Dendritic cell treated with granulocyte-macrophage colony-stimulating factor and Interleukin-4, amounts not matched to agents 40 ng/mL and 50 ng/mL, for 4 days (primary cell): ENCODE data around the gene TAGLN.
"Not testable (repeated sequence)": the region's sequence is repeated elsewhere in the genome, so short reads cannot be mapped to it uniquely, and the experiment has no call there.

ENCODE experiments used
- H3K27ac Mint-ChIP-seq: one replicate; pipeline ENCODE4 v1.8.0; 2022; ENCODE audit warnings: mild to moderate bottlenecking, mixed read lengths
- H3K27me3 Mint-ChIP-seq: one replicate; pipeline ENCODE4 v1.8.0; 2022; ENCODE audit warnings: mild to moderate bottlenecking, mixed read lengths
- H3K36me3 Mint-ChIP-seq: one replicate; pipeline ENCODE4 v1.8.0; 2022; ENCODE audit warnings: low read depth, mixed read lengths
- H3K4me1 Mint-ChIP-seq: one replicate; pipeline ENCODE4 v1.8.0; 2022; ENCODE audit warnings: low read depth, mixed read lengths
- H3K4me3 Mint-ChIP-seq: one replicate; pipeline ENCODE4 v1.8.0; 2022; ENCODE audit warnings: mild to moderate bottlenecking, moderate library complexity, mixed read lengths
- H3K9me3 Mint-ChIP-seq: one replicate; pipeline ENCODE4 v1.8.0; 2022; ENCODE audit warnings: mixed read lengths
- intact Hi-C: fragments of 100-400 bp; cut with micrococcal nuclease; formaldehyde crosslinking; loops from one replicate; pipeline ENCODE4 v1.15.0; 2022

The TAGLN gene

DNA sequence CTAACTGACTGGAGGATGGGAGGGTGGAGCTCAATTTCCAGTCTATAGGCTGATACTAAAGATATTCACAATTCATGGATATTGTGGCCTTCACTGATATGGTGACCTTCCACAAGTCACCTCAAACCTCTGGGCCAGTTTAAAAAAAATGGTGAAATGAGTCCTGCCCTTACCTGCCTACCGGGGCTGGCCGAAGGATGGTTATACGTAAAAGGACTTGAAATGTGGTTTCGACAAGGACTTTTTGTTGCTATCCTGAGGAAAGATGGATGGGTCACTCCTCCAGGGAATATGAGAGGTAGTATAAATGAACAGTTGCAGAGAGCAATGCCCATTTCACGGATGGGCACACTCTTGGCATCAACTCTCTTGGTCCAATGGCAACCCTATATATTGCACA lies 8.3 kb downstream of the TAGLN start:
- not testable (repeated sequence) for H3K4me1 Mint-ChIP-seq, H3K9me3 Mint-ChIP-seq, H3K27me3 Mint-ChIP-seq, H3K4me3 Mint-ChIP-seq, H3K27ac Mint-ChIP-seq
- intact Hi-C loops = loop anchor here (5.0 kb wide), 1 partner anchor 75 kb away; no protein-coding TSS in a partner anchor
- H3K36me3 Mint-ChIP-seq = peaks cover 80% of the 10 kb centered on the region

DNA sequence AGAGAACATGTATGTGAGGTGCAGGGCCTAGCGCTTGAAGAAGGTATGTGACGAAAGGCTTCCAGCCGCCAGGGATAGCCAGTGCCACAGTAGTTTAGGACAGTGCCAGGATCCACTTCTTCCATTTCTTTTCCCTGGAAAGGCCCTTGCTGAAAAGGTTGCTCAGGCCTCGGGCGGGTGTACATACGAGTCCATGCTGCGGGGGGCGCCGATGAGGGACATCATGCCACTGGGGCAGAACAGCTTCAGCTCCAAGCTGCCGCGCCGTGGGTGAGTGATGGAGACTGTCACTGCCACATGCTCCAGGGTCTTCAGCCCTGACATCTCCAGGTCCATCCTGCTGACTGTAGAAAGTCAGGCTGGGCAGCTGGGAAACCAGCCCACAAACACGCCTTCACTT lies 9.5 kb downstream of the TAGLN start:
- H3K36me3 Mint-ChIP-seq = peaks cover 80% of the 10 kb centered on the region
- not testable (repeated sequence) for H3K4me1 Mint-ChIP-seq, H3K9me3 Mint-ChIP-seq, H3K27me3 Mint-ChIP-seq, H3K27ac Mint-ChIP-seq, H3K4me3 Mint-ChIP-seq
- intact Hi-C loops = loop anchor here (5.0 kb wide), 1 partner anchor 76 kb away; no protein-coding TSS in a partner anchor

DNA sequence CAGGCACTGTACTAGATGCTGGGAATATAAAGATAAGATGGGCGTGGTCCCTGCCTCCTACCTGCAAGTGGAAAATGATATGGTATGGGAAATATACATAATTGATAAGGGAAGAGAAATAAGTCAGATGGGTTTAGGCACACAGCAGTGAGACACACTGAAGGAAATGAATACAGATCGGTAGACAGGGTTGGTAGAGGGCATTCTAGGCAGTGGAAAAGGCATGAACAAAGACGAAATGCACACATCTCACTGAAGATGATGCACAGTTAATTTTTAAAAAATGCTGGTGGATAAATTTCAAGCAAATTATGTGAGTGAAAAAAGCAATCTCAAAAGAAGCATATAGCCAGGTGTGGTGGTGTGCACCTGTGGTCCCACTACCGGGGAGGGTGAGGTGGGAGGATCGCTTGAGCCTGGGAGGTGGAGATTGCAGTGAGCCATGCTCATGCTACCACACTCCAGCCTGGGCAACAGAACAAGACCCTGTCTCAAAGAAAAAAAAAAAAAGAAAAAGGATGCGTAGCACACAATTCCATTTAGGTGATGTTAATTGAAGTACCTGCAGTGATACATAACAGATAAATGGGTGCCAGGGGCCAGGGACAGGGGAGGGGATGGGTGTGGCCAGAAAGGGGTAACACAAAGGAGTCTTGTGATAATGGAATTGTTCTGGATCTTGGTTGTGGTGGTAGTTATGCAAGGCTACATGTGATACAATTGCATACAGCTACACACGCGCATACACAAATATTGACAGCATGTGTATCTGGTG lies 10.4 kb downstream of the TAGLN start:
- H3K4me1 Mint-ChIP-seq, H3K9me3 Mint-ChIP-seq, H3K27me3 Mint-ChIP-seq, H3K27ac Mint-ChIP-seq, H3K4me3 Mint-ChIP-seq: not testable (repeated sequence)
- peaks cover 80% of the 10 kb centered on the region for H3K36me3 Mint-ChIP-seq
- intact Hi-C loops = loop anchor here (5.0 kb wide), 1 partner anchor 77 kb away; no protein-coding TSS in a partner anchor

DNA sequence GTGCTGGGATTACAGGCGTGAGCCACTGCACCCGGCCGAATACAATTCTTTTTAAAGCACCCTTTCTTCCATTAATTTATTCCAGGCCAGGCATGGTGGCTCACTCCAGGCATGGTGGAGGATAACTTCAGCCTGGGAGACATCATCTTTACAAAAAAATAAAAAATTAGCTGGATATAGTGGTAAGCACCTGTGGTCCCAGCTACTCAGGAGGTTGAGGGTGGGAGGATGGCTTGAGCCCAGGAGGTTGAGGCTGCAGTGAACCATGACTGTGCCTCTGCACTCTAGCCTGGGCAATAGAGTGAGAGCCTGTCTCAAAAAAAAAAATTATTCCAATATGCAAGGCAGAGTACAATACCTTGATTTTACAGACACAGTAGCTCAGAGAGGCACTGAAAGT lies 11.4 kb downstream of the TAGLN start:
- Mint-ChIP-seq H3K9me3 (no peaks in the 10 kb centered on the region), H3K27ac (no peak overlapping the region), H3K4me1 (no peaks in the 10 kb centered on the region), H3K4me3 (no peak overlapping the region), H3K27me3 (no peaks in the 10 kb centered on the region), H3K36me3 (peaks cover 80% of the 10 kb centered on the region)
- intact Hi-C loops = no loop called here

DNA sequence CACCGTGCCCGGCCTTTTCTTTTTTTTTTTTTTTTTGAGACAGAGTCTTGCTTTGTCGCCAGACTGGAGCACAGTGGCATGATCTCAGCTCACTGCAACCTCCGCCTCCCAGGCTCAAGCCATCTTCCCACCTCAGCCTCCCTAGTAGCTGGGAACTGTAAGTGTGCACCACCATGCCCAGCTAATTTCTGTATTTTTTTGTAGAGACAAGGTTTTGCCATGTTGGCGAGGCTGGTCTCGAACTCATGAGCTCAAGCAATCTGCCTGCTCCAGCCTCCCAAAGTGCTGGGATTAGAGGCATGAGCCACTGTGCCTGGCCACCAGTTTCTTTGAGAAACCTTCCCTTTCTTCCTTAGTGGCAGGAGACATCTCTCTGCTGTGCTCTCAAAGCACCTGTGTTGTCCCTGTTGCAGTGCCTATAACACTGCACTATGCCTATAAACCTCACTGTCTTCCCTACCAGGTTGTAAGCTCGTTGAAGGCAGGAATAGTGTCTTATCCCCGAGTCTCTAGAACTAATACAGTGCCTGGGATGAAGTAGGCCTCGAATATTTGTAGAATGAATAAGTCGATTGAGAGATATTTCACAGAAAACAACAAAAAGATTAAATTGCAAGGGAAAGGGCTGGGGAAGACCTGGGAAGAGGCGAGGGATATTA lies 13.7 kb downstream of the TAGLN start:
- H3K27me3 Mint-ChIP-seq = no peaks in the 10 kb centered on the region
- H3K4me3 Mint-ChIP-seq = no peak overlapping the region
- no peak overlapping the region for H3K27ac Mint-ChIP-seq
- no peaks in the 10 kb centered on the region for H3K9me3 Mint-ChIP-seq
- intact Hi-C loops = no loop called here
- H3K36me3 Mint-ChIP-seq = peaks cover 94% of the 10 kb centered on the region
- no peaks in the 10 kb centered on the region for H3K4me1 Mint-ChIP-seq

DNA sequence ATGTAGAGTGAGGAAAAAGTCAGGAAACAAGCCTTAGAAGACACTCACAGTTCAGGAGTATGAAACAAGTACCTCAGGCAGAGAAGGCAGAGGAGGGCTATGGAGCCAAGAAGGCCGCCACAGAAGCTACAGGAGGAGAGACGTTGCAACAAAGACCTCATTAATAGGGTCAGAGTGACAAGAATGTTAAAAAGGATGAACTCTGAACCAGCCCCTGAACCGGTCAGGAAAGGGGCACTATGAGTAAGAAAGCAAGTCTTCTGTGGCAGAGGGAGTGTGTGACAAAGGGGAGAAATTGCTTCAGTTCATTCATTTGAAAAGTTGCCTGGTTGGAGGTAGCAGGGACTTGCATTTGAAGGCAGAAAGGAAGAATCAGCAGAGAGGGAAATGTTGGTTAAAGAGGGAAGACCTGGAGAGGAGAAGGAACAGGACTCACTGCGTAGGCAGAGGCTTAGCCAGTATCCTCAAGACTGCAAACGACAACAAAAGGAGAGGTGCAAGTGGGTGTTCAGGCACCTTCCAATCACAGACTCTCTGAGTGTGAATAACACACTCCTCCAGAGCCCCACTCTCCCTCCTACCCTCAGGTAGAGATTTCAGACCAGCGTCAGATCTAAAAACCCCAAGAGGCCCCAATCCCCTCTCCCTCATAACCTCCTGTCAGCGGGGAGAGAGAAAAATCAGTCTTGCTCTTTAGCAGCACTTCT lies 15.4 kb downstream of the TAGLN start:
- intact Hi-C loops = no loop called here
- Mint-ChIP-seq H3K27me3 (no peaks in the 10 kb centered on the region), H3K4me3 (no peak overlapping the region), H3K9me3 (no peaks in the 10 kb centered on the region), H3K27ac (peak overlapping the region; percentile 2), H3K4me1 (peaks cover 3% of the 10 kb centered on the region), H3K36me3 (peaks cover 100% of the 10 kb centered on the region)

DNA sequence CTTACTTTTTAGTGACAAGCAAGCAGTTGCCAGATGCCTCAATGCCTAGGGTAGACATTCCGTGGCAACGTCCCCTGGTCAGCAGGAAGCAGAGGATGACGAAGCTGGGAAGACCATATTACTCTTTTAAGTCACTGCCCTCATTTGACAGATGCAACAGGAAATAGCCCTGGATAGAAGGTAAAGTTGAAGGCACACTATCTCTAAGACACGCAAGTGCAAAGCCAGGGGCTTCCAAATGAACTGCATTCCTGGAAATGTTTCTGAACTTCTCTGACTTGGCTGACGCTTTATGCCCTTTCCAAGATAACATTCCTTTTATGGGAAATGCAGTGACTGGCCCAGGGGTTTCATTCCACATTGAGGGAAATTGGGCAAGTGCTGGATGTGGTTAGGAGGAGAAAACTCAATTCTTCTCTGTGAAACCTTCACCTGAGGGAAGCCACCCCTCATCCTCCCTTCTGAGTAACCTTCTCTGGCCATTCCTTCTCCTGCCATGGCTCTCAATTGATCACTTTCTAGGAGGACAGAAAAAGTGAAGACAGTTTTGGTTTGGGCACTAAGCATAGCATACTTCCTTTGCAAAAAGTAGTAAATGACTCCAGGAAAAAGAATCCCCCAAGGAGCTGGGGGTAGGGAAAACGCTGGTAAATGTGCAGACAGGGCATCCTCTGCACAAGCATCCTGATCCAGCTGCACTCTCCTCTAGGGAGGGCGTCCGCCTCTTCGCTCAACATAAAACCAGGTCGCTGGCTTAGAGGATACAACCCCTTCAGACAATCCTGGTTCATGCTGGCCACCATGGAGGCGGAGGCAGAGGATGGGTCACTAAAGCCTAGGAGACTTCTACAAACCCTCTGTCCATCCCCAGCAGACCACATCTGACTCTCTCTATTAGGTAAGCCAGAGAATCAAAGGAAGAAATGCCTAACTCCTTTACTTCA lies 18.2 kb downstream of the TAGLN start:
- no peak overlapping the region for H3K27ac Mint-ChIP-seq
- intact Hi-C loops = no loop called here
- H3K4me1 Mint-ChIP-seq = peaks cover 25% of the 10 kb centered on the region
- peaks cover 100% of the 10 kb centered on the region for H3K36me3 Mint-ChIP-seq
- no peak overlapping the region for H3K4me3 Mint-ChIP-seq
- no peaks in the 10 kb centered on the region for H3K9me3 Mint-ChIP-seq
- no peaks in the 10 kb centered on the region for H3K27me3 Mint-ChIP-seq

DNA sequence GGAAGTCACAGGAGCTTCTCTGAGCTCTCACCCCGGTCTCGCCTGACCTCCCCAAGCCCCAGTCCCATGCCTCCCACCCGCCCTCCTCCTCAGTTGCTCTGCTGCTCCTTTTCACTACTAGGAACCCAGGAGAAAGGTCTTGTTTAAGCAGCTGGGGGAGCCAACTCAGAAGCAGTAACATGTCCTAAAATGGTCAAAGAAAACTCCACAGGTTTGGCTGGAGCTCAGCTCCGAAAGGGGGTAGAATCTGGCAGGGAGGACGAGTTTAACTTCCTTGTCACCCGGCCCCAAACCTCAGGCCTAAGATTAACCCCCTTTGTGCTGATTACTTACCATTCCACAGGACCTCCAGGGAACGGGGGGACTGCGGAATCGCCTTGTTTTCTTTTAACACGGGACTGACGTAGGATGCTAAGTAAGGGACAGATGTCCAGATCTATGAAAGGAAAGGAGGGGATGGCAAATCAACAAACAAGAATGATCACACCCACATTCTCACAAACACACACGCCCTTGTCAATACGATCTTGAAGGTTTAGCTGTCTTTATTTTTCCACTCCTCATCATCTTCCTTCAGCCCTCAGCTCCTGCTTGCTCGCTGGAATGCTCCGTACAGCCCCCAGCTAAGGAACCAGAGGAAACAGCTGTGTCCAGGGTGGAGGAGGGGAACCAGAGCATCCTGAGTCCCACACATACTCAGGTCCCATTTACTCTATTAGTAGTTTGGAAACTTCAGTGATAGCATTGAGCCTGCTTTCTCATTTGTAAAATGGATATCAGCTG lies 19.2 kb downstream of the TAGLN start:
- intact Hi-C loops = no loop called here
- Mint-ChIP-seq H3K9me3 (no peaks in the 10 kb centered on the region), H3K36me3 (peaks cover 100% of the 10 kb centered on the region), H3K27me3 (no peaks in the 10 kb centered on the region), H3K27ac (no peak overlapping the region), H3K4me1 (peaks cover 26% of the 10 kb centered on the region), H3K4me3 (no peak overlapping the region)

DNA sequence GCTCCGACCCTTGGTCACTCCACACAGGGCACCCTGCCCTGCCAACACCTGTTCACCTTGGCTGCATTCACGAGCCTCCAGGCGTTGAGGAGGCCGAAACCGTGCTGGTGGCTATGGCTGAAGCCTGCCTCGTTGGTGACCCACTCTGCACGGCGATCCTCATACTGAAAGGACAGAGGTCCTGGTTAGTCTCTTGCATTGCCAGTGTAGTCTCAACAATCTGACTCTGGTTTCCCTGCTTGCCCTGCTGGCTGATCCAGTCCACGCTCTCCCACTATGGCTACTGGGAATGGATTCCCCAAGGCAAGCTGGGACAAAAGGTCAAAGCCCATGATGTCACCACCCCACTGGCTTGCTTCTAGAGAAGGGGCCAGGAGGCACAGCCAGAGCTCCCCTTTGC lies 19.8 kb downstream of the TAGLN start:
- H3K36me3 Mint-ChIP-seq = peaks cover 100% of the 10 kb centered on the region
- no peaks in the 10 kb centered on the region for H3K27me3 Mint-ChIP-seq

DNA sequence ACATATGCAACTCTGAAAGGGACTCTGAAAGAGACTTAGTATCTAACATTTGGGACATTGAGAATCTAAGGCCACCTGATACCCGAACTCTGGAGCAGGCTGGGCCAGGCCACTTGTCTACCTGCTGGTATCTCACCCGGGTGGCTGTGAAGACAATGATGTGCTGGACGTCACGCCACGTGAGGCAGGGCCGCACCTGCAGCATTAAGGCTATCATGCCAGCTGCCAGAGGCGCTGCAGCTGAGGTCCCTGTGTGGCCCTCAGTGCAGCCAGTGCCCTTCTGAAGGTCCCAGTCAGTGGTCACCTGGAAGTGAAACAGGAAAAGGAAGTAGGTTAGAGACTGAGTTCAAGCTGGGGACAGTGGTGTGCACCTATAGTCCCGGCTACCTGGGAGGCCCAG lies 20.3 kb downstream of the TAGLN start:
- intact Hi-C loops = no loop called here
- Mint-ChIP-seq H3K4me1 (peaks cover 26% of the 10 kb centered on the region), H3K9me3 (no peaks in the 10 kb centered on the region), H3K36me3 (peaks cover 100% of the 10 kb centered on the region), H3K27me3 (no peaks in the 10 kb centered on the region), H3K4me3 (no peak overlapping the region), H3K27ac (no peak overlapping the region)

More for the DNA sequence above, 19.8 kb downstream of the TAGLN start:
- Mint-ChIP-seq H3K27ac (no peak overlapping the region), H3K9me3 (no peaks in the 10 kb centered on the region), H3K4me1 (peaks cover 26% of the 10 kb centered on the region), H3K4me3 (no peak overlapping the region)
- intact Hi-C loops = no loop called here

DNA sequence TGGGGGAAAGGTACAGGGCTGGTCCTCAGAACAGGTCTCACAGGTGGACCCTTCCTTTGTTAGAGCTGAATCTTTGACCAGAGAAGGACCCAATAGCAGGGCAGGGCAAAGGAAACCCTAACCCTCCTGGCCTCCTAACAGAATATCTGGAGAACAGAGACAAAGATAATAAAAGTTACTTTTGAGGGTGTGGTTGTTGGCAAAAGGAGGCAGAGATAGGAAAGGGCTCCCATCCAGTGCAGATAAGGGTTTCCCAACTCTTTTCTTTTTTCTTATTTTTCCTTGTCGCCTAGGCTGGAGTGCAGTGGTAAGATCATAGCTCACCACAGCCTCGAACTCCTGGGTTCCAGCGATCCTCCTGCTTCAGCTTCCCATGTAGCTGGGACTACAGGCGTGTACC lies 20.8 kb downstream of the TAGLN start:
- H3K9me3 Mint-ChIP-seq = no peaks in the 10 kb centered on the region
- H3K4me3 Mint-ChIP-seq = no peak overlapping the region
- peaks cover 100% of the 10 kb centered on the region for H3K36me3 Mint-ChIP-seq
- H3K27me3 Mint-ChIP-seq = no peaks in the 10 kb centered on the region
- H3K4me1 Mint-ChIP-seq = peaks cover 26% of the 10 kb centered on the region
- intact Hi-C loops = loop anchor here (10.0 kb wide), 1 partner anchor 345 kb away; no protein-coding TSS in a partner anchor
- peak overlapping the region; percentile 35 for H3K27ac Mint-ChIP-seq

DNA sequence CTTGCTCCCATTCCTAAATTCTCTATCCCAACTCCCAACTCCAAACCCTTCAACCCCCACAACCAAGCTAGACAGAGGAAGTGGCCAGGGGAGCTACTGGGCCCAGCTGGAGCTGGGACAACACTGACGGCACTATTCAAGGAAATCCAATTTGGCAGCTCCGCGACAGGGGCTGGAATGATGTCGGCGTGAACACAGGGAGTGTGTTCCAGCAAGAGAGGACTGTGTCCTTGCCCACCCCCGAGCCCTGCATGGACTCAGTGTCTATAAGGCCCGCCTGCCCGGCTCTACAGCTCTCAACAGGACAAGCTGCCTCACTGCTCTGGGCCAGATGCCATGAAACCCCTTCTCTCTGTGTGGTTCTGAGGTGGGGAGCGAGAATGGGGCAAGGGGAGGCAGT lies 21.4 kb downstream of the TAGLN start:
- intact Hi-C loops = loop anchor here (10.0 kb wide), 1 partner anchor 346 kb away; no protein-coding TSS in a partner anchor
- no peaks in the 10 kb centered on the region for H3K9me3 Mint-ChIP-seq
- H3K4me3 Mint-ChIP-seq = no peak overlapping the region
- peak overlapping the region; percentile 35 for H3K27ac Mint-ChIP-seq
- peaks cover 26% of the 10 kb centered on the region for H3K4me1 Mint-ChIP-seq
- H3K27me3 Mint-ChIP-seq = no peaks in the 10 kb centered on the region
- peaks cover 100% of the 10 kb centered on the region for H3K36me3 Mint-ChIP-seq
